Islet of Langerhans (tissue), 1 donor: ENCODE measurements around the gene TF.

Experiments used
- FAIRE-seq: peaks from one replicate; lab custom pipeline; 2011; peaks lifted over from hg19 to GRCh38; lab: Jason Lieb, UNC

TF gene

GRCh38 chr3:133747907-133748639 lies 1.9 kb downstream of the TF start:
- no peak for FAIRE-seq

- no peak for FAIRE-seq
Measured at GRCh38 chr3:133749427-133750258, 3.5 kb downstream of the TF start.

- FAIRE-seq: no peak
Measured at GRCh38 chr3:133750259-133750656, 4.1 kb downstream of the TF start.

GRCh38 chr3:133753107-133753778 lies 7.0 kb downstream of the TF start:
- no peak for FAIRE-seq

GRCh38 chr3:133753779-133754164 lies 7.6 kb downstream of the TF start:
- FAIRE-seq: no peak

- no peak for FAIRE-seq
Measured at GRCh38 chr3:133754455-133754854, 8.3 kb downstream of the TF start.

GRCh38 chr3:133754973-133755828 lies 9.0 kb downstream of the TF start:
- FAIRE-seq: no peak

GRCh38 chr3:133756716-133757694 lies 10.8 kb downstream of the TF start:
- no peak for FAIRE-seq

- no peak for FAIRE-seq
Measured at GRCh38 chr3:133757701-133758567, 11.7 kb downstream of the TF start.

GRCh38 chr3:133758568-133758928 lies 12.4 kb downstream of the TF start:
- FAIRE-seq: no peak

GRCh38 chr3:133758964-133759739 lies 13.0 kb downstream of the TF start:
- no peak for FAIRE-seq

GRCh38 chr3:133759740-133760305 lies 13.6 kb downstream of the TF start:
- FAIRE-seq: no peak

GRCh38 chr3:133760916-133761315 lies 14.7 kb downstream of the TF start:
- FAIRE-seq: no peak

- no peak for FAIRE-seq
Measured at GRCh38 chr3:133761605-133762484, 15.7 kb downstream of the TF start.

GRCh38 chr3:133762539-133762938 lies 16.3 kb downstream of the TF start:
- no peak for FAIRE-seq

GRCh38 chr3:133763797-133764683 lies 17.8 kb downstream of the TF start:
- no peak for FAIRE-seq

- FAIRE-seq: no peak
Measured at GRCh38 chr3:133765256-133765655, 19.1 kb downstream of the TF start.
